Measurements from ENCODE around the gene AMOTL1.
"Not testable (repeated sequence)": the region's sequence is repeated elsewhere in the genome, so short reads cannot be mapped to it uniquely, and the experiment has no call there.

The AMOTL1 gene

GRCh38 chr11:94883878-94884277 lies 115.7 kb downstream of the AMOTL1 start:
- no peak for DNase-seq (ENCODE audit: low spot score)

GRCh38 chr11:94884376-94884775 lies 116.2 kb downstream of the AMOTL1 start:
- DNase-seq (ENCODE audit: low spot score), result no peak

GRCh38 chr11:94885133-94885532 lies 117.0 kb downstream of the AMOTL1 start:
- no peak for DNase-seq (ENCODE audit: low spot score)

- DNase-seq (ENCODE audit: low spot score), result no peak
Measured at GRCh38 chr11:94885581-94885980, 117.4 kb downstream of the AMOTL1 start.

- no peak for DNase-seq (ENCODE audit: low spot score)
Measured at GRCh38 chr11:94888204-94888603, 120.0 kb downstream of the AMOTL1 start.

GRCh38 chr11:94895451-94895850 lies 127.3 kb downstream of the AMOTL1 start:
- no peak for DNase-seq (ENCODE audit: low spot score)

- DNase-seq (ENCODE audit: low spot score), result no peak
Measured at GRCh38 chr11:94895971-94896370, 127.8 kb downstream of the AMOTL1 start.

GRCh38 chr11:94897330-94897768 lies 129.2 kb downstream of the AMOTL1 start:
- no peak for DNase-seq (ENCODE audit: low spot score)

GRCh38 chr11:94907226-94907625 lies 139.1 kb downstream of the AMOTL1 start:
- no peak for DNase-seq (ENCODE audit: low spot score)

- no peak for DNase-seq (ENCODE audit: low spot score)
Measured at GRCh38 chr11:94909371-94909820, 141.2 kb downstream of the AMOTL1 start.

- no peak for DNase-seq (ENCODE audit: low spot score)
Measured at GRCh38 chr11:94910270-94910669, 142.1 kb downstream of the AMOTL1 start.

- DNase-seq (ENCODE audit: low spot score), result no peak
Measured at GRCh38 chr11:94910779-94911178, 142.6 kb downstream of the AMOTL1 start.

- no peak for DNase-seq (ENCODE audit: low spot score)
Measured at GRCh38 chr11:94912806-94913205, 144.7 kb downstream of the AMOTL1 start.

GRCh38 chr11:94913718-94914394 lies 145.7 kb downstream of the AMOTL1 start:
- DNase-seq (ENCODE audit: low spot score), result not testable (repeated sequence)

- no peak for DNase-seq (ENCODE audit: low spot score)
Measured at GRCh38 chr11:94920311-94920710, 152.2 kb downstream of the AMOTL1 start.

GRCh38 chr11:94922321-94923003 lies 154.3 kb downstream of the AMOTL1 start:
- no peak for DNase-seq (ENCODE audit: low spot score)

GRCh38 chr11:94923004-94923334 lies 154.8 kb downstream of the AMOTL1 start:
- no peak for DNase-seq (ENCODE audit: low spot score)

- DNase-seq (ENCODE audit: low spot score), result no peak
Measured at GRCh38 chr11:94924171-94924572, 156.0 kb downstream of the AMOTL1 start.

- no peak for DNase-seq (ENCODE audit: low spot score)
Measured at GRCh38 chr11:94924612-94925011, 156.5 kb downstream of the AMOTL1 start.

GRCh38 chr11:94925422-94926270 lies 157.5 kb downstream of the AMOTL1 start:
- DNase-seq (ENCODE audit: low spot score), result no peak

- no peak for DNase-seq (ENCODE audit: low spot score)
Measured at GRCh38 chr11:94926271-94926625, 158.1 kb downstream of the AMOTL1 start.
